ENCODE results near the gene VDR.

Gene VDR

DNA sequence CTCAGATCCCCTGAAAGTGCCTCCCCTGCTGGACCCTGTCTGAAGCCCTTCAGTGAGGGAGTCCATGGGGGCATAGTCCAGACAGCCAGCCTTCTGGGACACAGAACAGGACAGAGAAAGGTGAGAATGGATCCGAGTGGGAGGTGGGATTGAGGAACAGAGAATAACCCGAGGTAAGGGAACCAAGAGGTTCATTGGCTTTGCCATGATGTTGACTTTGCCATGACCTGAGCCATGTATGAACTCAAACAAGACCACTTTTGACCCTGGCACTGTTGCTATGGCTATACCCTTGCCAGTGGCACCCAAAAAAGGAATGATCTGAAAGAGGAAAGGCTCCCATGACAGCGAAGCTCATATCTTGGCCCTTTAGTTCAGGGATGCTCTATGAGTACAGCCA lies 22.6 kb upstream of the VDR start:
- DNase-seq: no peak

DNA sequence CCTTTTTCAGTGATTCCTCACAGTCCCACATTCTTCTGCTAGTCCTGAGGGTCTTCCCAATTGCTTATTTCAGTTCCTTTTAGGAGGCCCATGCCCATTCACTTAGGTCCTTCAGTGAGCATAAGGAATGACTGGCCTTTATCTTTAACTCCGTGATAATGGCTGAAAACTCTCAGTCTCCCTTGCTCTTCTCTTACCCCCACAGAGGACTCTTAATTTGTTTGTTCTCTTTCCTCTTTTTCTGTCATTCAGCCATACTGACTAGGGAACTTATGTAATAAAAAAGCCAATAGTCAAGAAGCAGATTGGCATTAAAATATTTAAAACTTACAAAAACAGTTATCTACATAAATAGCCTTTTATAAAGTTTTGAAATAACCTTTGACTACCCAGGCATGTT lies 17.1 kb upstream of the VDR start:
- no peak for DNase-seq

- DNase-seq: no peak
Measured at GRCh38 chr12:47920913-47921312, 16.1 kb upstream of the VDR start.

DNA sequence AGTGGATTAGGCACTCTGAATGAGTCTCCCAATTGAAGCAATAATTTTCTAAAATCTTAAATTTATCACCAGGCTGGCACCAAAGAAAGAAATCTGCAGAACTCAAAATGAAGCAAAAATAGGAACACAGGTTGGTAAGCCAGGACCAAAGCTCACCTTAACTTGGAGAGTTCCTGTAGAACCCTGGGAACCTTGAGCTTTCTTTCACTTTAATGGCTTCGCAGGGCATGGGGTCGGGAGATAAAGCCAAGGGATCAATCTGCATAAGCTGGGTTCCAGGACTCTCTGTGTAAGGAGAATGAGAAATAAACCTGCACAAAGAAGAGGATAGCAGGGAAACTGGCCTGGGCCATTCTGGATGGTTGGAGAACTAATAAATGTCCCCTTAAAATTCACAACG lies 8.3 kb upstream of the VDR start:
- no peak for DNase-seq

GRCh38 chr12:47912556-47912955 lies 7.8 kb upstream of the VDR start:
- no peak for DNase-seq

DNA sequence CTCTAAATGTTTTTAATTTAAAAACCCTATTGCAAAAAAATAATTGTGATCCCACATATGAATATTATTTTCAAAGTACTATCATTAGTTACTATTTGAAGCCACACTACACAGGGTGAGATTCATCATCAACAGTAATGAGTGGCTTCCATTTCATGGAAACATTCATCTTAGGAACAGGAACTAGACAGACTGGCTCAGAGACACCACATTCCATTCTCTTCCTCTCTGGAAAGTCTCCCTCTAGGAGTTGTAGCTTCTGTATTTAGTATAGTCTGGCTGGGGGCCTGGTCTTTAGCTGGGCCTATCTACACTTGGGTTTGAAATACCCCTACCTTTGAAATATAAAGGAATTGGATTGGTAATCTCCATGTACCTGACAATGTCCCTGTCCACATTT lies 6.2 kb upstream of the VDR start:
- DNase-seq: no peak

DNA sequence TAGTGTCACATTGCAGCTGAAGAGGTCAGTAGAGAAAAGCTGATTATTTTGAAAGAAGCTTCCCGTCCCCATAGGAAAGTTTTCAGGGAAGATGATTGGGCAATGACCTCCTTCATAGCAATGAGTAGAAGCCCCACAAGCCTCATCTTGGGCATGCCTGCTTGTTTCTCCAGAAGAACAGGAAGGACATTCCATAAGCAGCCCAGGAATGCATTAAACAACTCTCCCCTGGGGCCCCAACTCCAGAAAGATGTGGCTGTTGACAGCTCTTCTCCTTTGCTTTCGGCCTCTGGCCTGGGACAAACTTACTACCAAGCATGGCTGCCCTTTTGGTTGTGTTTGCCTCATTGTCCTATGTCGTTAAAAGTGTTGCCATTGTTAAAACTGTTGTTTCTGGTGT lies 5.7 kb upstream of the VDR start:
- no peak for DNase-seq

DNA sequence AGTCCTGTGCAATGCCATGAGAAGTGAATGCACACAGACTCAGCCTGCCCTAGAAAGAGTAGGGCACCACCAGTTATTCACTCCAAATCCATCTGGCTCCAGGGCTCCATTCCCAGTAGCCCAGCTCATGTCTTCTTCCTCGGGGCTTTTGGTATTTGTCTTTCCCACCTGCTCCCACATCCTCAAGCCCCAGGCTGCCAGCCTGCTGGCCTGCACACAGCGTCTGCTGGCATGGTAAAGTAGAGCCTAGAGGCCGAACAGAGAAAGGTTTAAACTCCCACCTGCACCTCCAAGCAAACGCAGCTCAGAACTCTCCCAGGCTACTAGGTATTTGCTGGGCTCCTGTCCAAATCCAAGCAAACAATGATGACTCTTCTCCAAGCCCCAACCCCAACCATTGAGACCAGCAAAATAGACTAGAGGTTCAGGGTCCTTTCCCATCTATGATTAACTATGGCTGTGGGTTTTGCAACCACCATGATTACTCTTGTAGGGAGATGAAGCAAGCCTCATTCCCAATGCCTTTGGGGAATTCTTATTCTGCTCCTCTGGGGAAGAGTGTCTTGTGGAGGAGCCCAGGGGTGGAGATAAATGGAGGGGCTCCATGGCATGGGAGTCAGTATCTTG lies 5.2 kb upstream of the VDR start:
- no peak for DNase-seq

GRCh38 chr12:47908738-47909137 lies 3.9 kb upstream of the VDR start:
- DNase-seq: no peak

GRCh38 chr12:47907851-47908454 lies 3.2 kb upstream of the VDR start:
- no peak for DNase-seq

DNA sequence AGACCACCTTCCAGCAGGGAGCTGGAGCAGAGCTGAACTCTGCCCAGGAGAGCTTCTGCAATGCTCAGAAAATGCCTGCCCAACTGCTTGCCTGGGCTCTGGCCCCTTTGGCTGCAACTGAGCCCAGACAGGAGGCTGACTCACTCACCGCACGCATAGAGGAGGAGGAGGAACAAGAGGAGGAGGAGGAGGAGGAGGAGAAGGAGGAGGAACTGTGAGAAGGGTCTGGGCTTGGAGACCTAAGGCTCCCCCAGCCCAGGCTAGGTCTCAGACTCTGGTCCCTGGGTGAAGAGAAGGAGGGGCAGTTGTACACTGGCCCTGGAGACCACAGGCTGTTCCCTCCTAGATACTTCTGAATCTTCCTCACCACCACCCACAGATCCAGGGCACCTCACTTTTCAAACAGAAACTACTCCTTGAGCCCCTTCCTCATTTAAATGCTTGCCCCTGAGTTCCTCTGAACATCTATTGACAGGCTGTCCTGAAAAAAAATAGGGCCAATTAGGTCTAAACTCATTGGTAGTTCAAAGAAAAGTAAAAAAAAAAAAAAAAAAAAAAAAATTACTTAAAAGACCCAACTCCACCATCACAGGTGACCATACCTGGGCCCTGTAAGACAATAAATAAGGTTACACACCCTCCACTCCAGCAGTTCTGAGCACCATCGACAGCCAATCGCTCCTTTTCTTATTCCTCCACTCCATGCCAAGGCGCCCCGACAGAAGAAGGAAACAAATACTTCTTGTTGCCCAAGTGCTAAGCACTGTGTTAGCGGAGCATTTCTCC lies 674 bp downstream of the VDR start:
- no peak for DNase-seq

- no peak for DNase-seq
Measured at GRCh38 chr12:47903151-47903611, 1.6 kb downstream of the VDR start.

DNA sequence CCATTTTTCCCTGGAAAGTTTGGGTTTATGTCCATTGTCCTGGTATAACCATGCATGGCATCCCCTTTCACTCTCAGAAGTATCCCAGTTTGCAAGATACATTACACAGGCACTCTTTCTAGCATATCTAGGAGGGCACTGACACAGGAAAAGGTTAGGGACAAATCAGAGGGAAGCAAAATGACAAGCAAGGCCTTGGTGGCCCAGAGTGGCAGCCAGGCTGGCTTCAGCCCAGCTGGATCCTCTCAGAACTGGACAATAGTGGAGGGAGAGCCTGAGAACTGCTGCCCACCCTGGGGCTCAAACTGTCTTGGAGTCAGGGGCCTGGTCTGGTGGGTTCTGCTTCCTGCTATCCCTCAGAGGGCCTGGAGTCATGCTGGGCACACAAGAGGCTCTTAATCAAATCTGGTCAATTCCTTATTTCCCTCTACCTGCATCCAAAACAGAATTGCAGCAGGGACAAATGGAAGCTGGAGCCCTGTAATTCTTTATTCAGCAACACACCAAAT lies 2.6 kb downstream of the VDR start:
- no peak for DNase-seq

DNA sequence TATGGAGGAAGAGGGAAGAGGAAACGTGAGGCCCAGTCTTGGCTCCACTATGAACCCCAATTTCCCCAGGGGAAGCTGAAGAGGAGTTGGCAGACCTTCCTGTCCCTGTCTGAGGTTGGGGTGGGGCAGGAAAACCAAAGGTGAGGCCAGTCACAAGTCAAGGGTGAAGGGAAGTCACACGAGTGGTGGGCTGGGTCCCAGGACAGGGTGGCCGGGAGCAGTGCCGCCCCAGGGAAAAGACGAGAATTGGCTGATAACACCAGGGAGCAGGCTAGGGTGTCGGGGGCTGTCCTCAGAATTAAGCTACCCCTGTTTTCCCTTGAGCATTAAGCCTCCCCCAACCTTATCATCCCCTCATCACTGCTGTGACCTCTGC lies 3.1 kb downstream of the VDR start:
- DNase-seq: no peak

GRCh38 chr12:47901063-47901717 lies 3.6 kb downstream of the VDR start:
- no peak for DNase-seq

- peak; percentile 49 for DNase-seq
Measured at GRCh38 chr12:47900131-47901062, 4.4 kb downstream of the VDR start.

GRCh38 chr12:47899466-47899865 lies 5.3 kb downstream of the VDR start:
- DNase-seq: no peak

DNA sequence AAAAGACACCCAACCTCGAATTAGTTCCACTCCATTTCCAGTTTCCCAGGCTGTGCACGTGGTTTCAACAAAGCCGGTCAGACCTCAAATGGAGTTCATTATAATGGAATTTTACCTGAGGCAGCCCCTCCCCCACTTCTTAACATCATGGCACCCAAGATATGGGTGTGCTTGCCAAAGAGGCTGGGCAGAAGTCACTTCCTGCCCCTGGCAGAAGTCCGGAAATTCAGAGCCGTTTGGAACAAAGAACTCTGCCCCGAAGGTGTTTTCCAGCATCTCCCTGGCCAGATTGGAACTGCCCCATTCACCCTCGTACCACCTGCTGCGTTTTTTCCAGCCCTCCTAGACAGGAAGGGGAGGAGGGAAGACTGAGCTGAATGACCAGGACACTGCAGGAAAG lies 8.2 kb downstream of the VDR start:
- DNase-seq: no peak

GRCh38 chr12:47896022-47896421 lies 8.8 kb downstream of the VDR start:
- DNase-seq: no peak

GRCh38 chr12:47894652-47895051 lies 10.1 kb downstream of the VDR start:
- no peak for DNase-seq

DNA sequence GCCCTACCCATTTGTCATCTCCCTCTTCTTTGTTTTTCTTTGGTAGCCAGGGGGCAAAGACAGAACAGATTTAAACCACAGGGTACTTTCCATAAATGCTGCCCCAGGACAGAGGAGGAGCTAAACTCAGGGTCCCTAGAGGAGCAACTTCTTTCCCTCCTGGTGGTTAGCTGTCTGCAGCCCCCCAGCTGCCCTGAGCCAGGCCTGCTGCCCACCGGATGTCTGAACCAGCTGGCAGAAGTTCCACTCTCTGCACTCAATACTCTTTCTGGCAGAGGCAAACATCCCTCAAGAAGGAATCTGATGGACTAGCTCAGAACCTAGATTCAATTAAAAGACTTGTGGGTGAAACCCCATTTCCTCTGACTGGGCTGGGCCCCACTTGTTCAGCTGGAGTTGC lies 10.7 kb downstream of the VDR start:
- DNase-seq: no peak

- no peak for DNase-seq
Measured at GRCh38 chr12:47892819-47893218, 12.0 kb downstream of the VDR start.

DNA sequence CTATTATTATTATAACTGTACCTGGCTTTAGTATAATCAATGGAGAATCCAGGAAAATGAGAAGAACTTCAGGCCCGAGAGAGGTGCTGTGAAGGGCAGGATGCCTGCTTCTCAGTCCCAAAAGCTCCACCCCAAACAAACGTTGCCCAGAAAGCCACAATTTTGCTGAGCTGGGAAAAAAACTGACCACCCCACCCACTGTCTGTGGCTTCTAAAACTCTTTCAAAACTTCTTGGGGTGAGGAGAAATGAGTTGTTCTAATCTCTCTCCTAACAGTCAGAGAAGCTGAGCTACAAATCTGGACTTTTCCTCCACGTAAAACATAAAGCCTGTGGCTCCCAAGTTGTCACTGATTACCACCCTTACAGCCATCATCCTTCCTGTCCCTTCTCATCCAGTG lies 13.4 kb downstream of the VDR start:
- no peak for DNase-seq

Data from NCI-H526 treated with DMSO at 0.1 percent for 48 hours (cell line).